ENCODE results near the gene GGT7.

Gene GGT7

GRCh38 chr20:34892671-34893070 is 20.0 kb upstream of the GGT7 start:
- peaks cover 0 to 8% (median 0%) of the 10 kb centered on the region in 4 experiments for H3K36me3 ChIP-seq (ENCODE audit: control insufficient read depth in 4 of 4, insufficient read depth in 4 of 4, low read length in 3 of 4)
- 100% methylated on average over 1 of the region's 2 CpGs for WGBS (ENCODE audit: insufficient coverage)
- ChIA-PET CTCF (no interaction called here), POLR2A (no interaction called here)
- H3K27me3 ChIP-seq (replicated peaks in 2 of 5; ENCODE audit: control insufficient read depth in 4 of 5, insufficient read depth in 5 of 5, low read length in 4 of 5): no peaks in the 10 kb centered on the region
- DNase-seq: no peak
- no peak overlapping the region for H3K4me3 ChIP-seq (ENCODE audit: control insufficient read depth in 1 of 7, extremely low read depth in 1 of 7, insufficient read depth in 4 of 7, low read depth in 2 of 7, low read length in 6 of 7)
- no peaks in the 10 kb centered on the region for H3K9me3 ChIP-seq (ENCODE audit: control extremely low read depth in 1 of 5, control insufficient read depth in 4 of 5, insufficient read depth in 2 of 5, low read depth in 1 of 5, low read length in 4 of 5)
- peaks cover 4 to 21% (median 6%) of the 10 kb centered on the region in 4 experiments for H3K4me1 ChIP-seq (ENCODE audit: control extremely low read depth in 1 of 4, control insufficient read depth in 4 of 4, insufficient read depth in 4 of 4, low read length in 3 of 4)
- H3K27ac ChIP-seq (ENCODE audit: insufficient read depth in 1 of 2, low read depth in 1 of 2, low read length in 2 of 2, poor library complexity in 1 of 2, severe bottlenecking in 2 of 2): no peak overlapping the region

GRCh38 chr20:34891166-34892062 is 18.8 kb upstream of the GGT7 start:
- WGBS (ENCODE audit: insufficient coverage): no CpG with 5 or more reads among the region's 2 CpGs
- no peak overlapping the region for H3K27ac ChIP-seq (ENCODE audit: insufficient read depth in 1 of 2, low read depth in 1 of 2, low read length in 2 of 2, poor library complexity in 1 of 2, severe bottlenecking in 2 of 2)
- DNase-seq: peak in 2 of 3 donors; percentile 58 to 61

GRCh38 chr20:34888468-34888867 is 15.8 kb upstream of the GGT7 start:
- no peaks in the 10 kb centered on the region for H3K27me3 ChIP-seq (replicated peaks in 2 of 5; ENCODE audit: control insufficient read depth in 4 of 5, insufficient read depth in 5 of 5, low read length in 4 of 5)
- no peak overlapping the region for H3K27ac ChIP-seq (ENCODE audit: insufficient read depth in 1 of 2, low read depth in 1 of 2, low read length in 2 of 2, poor library complexity in 1 of 2, severe bottlenecking in 2 of 2)
- POLR2A ChIA-PET: no interaction called here
- H3K4me3 ChIP-seq (ENCODE audit: control insufficient read depth in 1 of 7, extremely low read depth in 1 of 7, insufficient read depth in 4 of 7, low read depth in 2 of 7, low read length in 6 of 7): no peak overlapping the region
- peaks cover 3 to 35% (median 12%) of the 10 kb centered on the region in 4 experiments for H3K36me3 ChIP-seq (ENCODE audit: control insufficient read depth in 4 of 4, insufficient read depth in 4 of 4, low read length in 3 of 4)
- H3K4me1 ChIP-seq (ENCODE audit: control extremely low read depth in 1 of 4, control insufficient read depth in 4 of 4, insufficient read depth in 4 of 4, low read length in 3 of 4): peaks cover 2 to 19% (median 5%) of the 10 kb centered on the region in 4 experiments
- CTCF ChIA-PET: interaction anchor here (0.6 to 1.0 kb wide), 4 partner anchors 14 to 97 kb away, joined by 3 to 4 read pairs (median 3); no protein-coding TSS in a partner anchor
- DNase-seq: peak in 2 of 3 donors; percentile 25 to 37
- no peaks in the 10 kb centered on the region for H3K9me3 ChIP-seq (ENCODE audit: control extremely low read depth in 1 of 5, control insufficient read depth in 4 of 5, insufficient read depth in 2 of 5, low read depth in 1 of 5, low read length in 4 of 5)
- WGBS (ENCODE audit: insufficient coverage): 8% methylated on average over 1 of the region's 1 CpG

More at GRCh38 chr20:34891166-34892062, 18.8 kb upstream of the GGT7 start:
- no peaks in the 10 kb centered on the region for H3K9me3 ChIP-seq (ENCODE audit: control extremely low read depth in 1 of 5, control insufficient read depth in 4 of 5, insufficient read depth in 2 of 5, low read depth in 1 of 5, low read length in 4 of 5)
- ChIA-PET POLR2A (no interaction called here), CTCF (interaction anchor here (2.1 kb wide), 1 partner anchor 14 kb away, joined by 5 read pairs; no protein-coding TSS in a partner anchor)
- no peak overlapping the region for H3K4me3 ChIP-seq (ENCODE audit: control insufficient read depth in 1 of 7, extremely low read depth in 1 of 7, insufficient read depth in 4 of 7, low read depth in 2 of 7, low read length in 6 of 7)
- H3K4me1 ChIP-seq (ENCODE audit: control extremely low read depth in 1 of 4, control insufficient read depth in 4 of 4, insufficient read depth in 4 of 4, low read length in 3 of 4): peaks cover 4 to 21% (median 6%) of the 10 kb centered on the region in 4 experiments
- no peaks in the 10 kb centered on the region for H3K27me3 ChIP-seq (replicated peaks in 2 of 5; ENCODE audit: control insufficient read depth in 4 of 5, insufficient read depth in 5 of 5, low read length in 4 of 5)
- H3K36me3 ChIP-seq (ENCODE audit: control insufficient read depth in 4 of 4, insufficient read depth in 4 of 4, low read length in 3 of 4): peaks cover 0 to 15% (median 0%) of the 10 kb centered on the region in 4 experiments

- H3K9me3 ChIP-seq (ENCODE audit: control extremely low read depth in 1 of 5, control insufficient read depth in 4 of 5, insufficient read depth in 2 of 5, low read depth in 1 of 5, low read length in 4 of 5): no peaks in the 10 kb centered on the region
- H3K4me3 ChIP-seq (ENCODE audit: control insufficient read depth in 1 of 7, extremely low read depth in 1 of 7, insufficient read depth in 4 of 7, low read depth in 2 of 7, low read length in 6 of 7): no peak overlapping the region
- POLR2A ChIA-PET: interaction anchor here (0.9 kb wide), 1 partner anchor 11 kb away, joined by 4 read pairs; the partner anchor contains the start of gene ACSS2
- no peaks in the 10 kb centered on the region for H3K27me3 ChIP-seq (replicated peaks in 2 of 5; ENCODE audit: control insufficient read depth in 4 of 5, insufficient read depth in 5 of 5, low read length in 4 of 5)
- no peak for DNase-seq
- 80% methylated on average over 1 of the region's 3 CpGs for WGBS (ENCODE audit: insufficient coverage)
- peaks cover 0 to 19% (median 5%) of the 10 kb centered on the region in 4 experiments for H3K4me1 ChIP-seq (ENCODE audit: control extremely low read depth in 1 of 4, control insufficient read depth in 4 of 4, insufficient read depth in 4 of 4, low read length in 3 of 4)
- CTCF ChIA-PET: no interaction called here
- H3K27ac ChIP-seq (ENCODE audit: insufficient read depth in 1 of 2, low read depth in 1 of 2, low read length in 2 of 2, poor library complexity in 1 of 2, severe bottlenecking in 2 of 2): no peak overlapping the region
- H3K36me3 ChIP-seq (ENCODE audit: control insufficient read depth in 4 of 4, insufficient read depth in 4 of 4, low read length in 3 of 4): peaks cover 3 to 46% (median 16%) of the 10 kb centered on the region in 4 experiments
Observed at GRCh38 chr20:34887023-34887422, 14.4 kb upstream of the GGT7 start.

- POLR2A ChIA-PET: interaction anchor here (0.9 kb wide), 1 partner anchor 10 kb away, joined by 4 read pairs; the partner anchor contains the start of gene ACSS2
- WGBS (ENCODE audit: insufficient coverage): no CpG with 5 or more reads among the region's 3 CpGs
- Histone ChIP-seq H3K4me1 (ENCODE audit: control extremely low read depth in 1 of 4, control insufficient read depth in 4 of 4, insufficient read depth in 4 of 4, low read length in 3 of 4) (peaks cover 0 to 11% (median 3%) of the 10 kb centered on the region in 4 experiments), H3K27ac (ENCODE audit: insufficient read depth in 1 of 2, low read depth in 1 of 2, low read length in 2 of 2, poor library complexity in 1 of 2, severe bottlenecking in 2 of 2) (no peak overlapping the region), H3K9me3 (ENCODE audit: control extremely low read depth in 1 of 5, control insufficient read depth in 4 of 5, insufficient read depth in 2 of 5, low read depth in 1 of 5, low read length in 4 of 5) (no peaks in the 10 kb centered on the region), H3K27me3 (replicated peaks in 2 of 5; ENCODE audit: control insufficient read depth in 4 of 5, insufficient read depth in 5 of 5, low read length in 4 of 5) (no peaks in the 10 kb centered on the region), H3K36me3 (ENCODE audit: control insufficient read depth in 4 of 4, insufficient read depth in 4 of 4, low read length in 3 of 4) (peaks cover 3 to 48% (median 16%) of the 10 kb centered on the region in 4 experiments), H3K4me3 (ENCODE audit: control insufficient read depth in 1 of 7, extremely low read depth in 1 of 7, insufficient read depth in 4 of 7, low read depth in 2 of 7, low read length in 6 of 7) (no peak overlapping the region)
- CTCF ChIA-PET: no interaction called here
- DNase-seq: no peak
Observed at GRCh38 chr20:34886122-34886521, 13.5 kb upstream of the GGT7 start.

GRCh38 chr20:34884260-34884659 is 11.6 kb upstream of the GGT7 start:
- H3K27me3 ChIP-seq (replicated peaks in 2 of 5; ENCODE audit: control insufficient read depth in 4 of 5, insufficient read depth in 5 of 5, low read length in 4 of 5): no peaks in the 10 kb centered on the region
- peaks cover 0 to 4% (median 3%) of the 10 kb centered on the region in 4 experiments for H3K4me1 ChIP-seq (ENCODE audit: control extremely low read depth in 1 of 4, control insufficient read depth in 4 of 4, insufficient read depth in 4 of 4, low read length in 3 of 4)
- no peak overlapping the region for H3K27ac ChIP-seq (ENCODE audit: insufficient read depth in 1 of 2, low read depth in 1 of 2, low read length in 2 of 2, poor library complexity in 1 of 2, severe bottlenecking in 2 of 2)
- no CpG with 5 or more reads among the region's 1 CpG for WGBS (ENCODE audit: insufficient coverage)
- no peak for DNase-seq
- ChIA-PET CTCF (interaction anchor here (1.3 to 1.4 kb wide), 2 partner anchors 19 to 50 kb away, joined by 3 read pairs; no protein-coding TSS in a partner anchor), POLR2A (interaction anchor here (1.0 kb wide), 1 partner anchor 8 kb away, joined by 3 read pairs; the partner anchor contains the start of gene ACSS2)
- H3K36me3 ChIP-seq (ENCODE audit: control insufficient read depth in 4 of 4, insufficient read depth in 4 of 4, low read length in 3 of 4): peaks cover 3 to 42% (median 16%) of the 10 kb centered on the region in 4 experiments
- H3K9me3 ChIP-seq (ENCODE audit: control extremely low read depth in 1 of 5, control insufficient read depth in 4 of 5, insufficient read depth in 2 of 5, low read depth in 1 of 5, low read length in 4 of 5): no peaks in the 10 kb centered on the region
- H3K4me3 ChIP-seq (ENCODE audit: control insufficient read depth in 1 of 7, extremely low read depth in 1 of 7, insufficient read depth in 4 of 7, low read depth in 2 of 7, low read length in 6 of 7): no peak overlapping the region
